Retinal pigment epithelial cell (primary cell): Measurements from ENCODE around the gene SETD3.
A peak's percentile ranks its signal among the peaks of the same experiment; 100 is the strongest.

ENCODE experiments used
- DNase-seq: peaks from one replicate; pipeline ENCODE4 v3.0.0-alpha.2; 2010; ENCODE audit warnings: low read depth
- H3K4me3 ChIP-seq: 2 replicates; pipeline ENCODE4 v1.5.1; 2011; ENCODE audit warnings: mild to moderate bottlenecking, low read length, control low read depth, moderate library complexity
- TF ChIP-seq, protein P1 (sequence below): conservative IDR thresholded peaks from 2 replicates; pipeline ENCODE4 v1.5.1; 2011; ENCODE audit warnings: low read depth, low read length, control low read depth, inconsistent platforms

SETD3 gene

GRCh38 chr14:99481745-99482099 is 1.1 kb upstream of the SETD3 start:
- DNase-seq, result no peak
- H3K4me3 ChIP-seq, result peak overlapping the region; percentile 99
- TF ChIP-seq, protein P1, sequence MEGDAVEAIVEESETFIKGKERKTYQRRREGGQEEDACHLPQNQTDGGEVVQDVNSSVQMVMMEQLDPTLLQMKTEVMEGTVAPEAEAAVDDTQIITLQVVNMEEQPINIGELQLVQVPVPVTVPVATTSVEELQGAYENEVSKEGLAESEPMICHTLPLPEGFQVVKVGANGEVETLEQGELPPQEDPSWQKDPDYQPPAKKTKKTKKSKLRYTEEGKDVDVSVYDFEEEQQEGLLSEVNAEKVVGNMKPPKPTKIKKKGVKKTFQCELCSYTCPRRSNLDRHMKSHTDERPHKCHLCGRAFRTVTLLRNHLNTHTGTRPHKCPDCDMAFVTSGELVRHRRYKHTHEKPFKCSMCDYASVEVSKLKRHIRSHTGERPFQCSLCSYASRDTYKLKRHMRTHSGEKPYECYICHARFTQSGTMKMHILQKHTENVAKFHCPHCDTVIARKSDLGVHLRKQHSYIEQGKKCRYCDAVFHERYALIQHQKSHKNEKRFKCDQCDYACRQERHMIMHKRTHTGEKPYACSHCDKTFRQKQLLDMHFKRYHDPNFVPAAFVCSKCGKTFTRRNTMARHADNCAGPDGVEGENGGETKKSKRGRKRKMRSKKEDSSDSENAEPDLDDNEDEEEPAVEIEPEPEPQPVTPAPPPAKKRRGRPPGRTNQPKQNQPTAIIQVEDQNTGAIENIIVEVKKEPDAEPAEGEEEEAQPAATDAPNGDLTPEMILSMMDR, result no peak

DNA sequence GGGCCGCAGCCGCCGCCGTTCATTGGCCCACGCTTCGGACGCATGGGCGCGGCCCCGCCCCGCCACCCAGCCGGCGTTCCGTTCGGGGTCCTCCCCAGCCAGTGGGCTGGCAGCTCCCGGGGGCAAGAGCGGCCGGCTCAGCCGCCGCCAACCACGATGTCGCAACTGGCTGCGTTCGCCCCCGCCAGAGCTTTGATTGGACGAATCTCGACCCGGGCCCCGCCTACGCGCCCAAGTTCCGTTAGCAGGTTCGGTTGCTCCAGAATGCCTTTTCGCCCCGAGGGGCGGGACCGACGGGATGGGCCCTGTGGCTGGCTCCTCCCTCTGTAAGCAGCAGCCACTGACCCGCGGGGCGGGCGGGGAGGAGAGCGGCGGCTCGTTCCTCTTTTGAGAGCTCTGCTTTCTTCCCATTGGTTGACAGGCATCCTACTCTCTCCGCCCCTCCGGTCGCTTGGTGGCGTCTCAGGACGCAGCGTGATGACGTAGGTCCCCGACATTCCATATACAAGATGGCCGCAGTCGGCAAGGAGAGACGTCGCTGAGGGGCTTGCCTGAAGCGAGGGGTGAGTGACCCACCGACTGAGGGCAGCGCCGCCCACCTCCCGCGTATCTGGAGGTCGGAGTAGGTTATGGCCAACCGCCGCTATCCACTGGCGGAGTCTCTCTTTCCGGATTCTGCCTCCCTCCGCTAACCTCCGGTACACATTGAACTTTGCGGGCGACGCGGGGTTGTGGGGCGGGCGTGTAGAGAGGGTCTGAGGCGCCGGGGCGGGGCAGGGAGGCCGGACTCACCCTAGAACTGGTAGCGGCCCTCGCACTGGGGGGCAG is 472 bp upstream of the SETD3 start, which contains the start of gene CCNK:
Gene CCNK (plus strand): TSS at position 493 of the 828 bp plus-strand sequence. CDS start 11,269 bp downstream, outside the sequence.
- TF ChIP-seq, protein P1, result no peak
- H3K4me3 ChIP-seq, result peak within 1 kb of the TSS; percentile 99
- DNase-seq, result peak; percentile 98

- no peak for DNase-seq
- TF ChIP-seq, protein P1, result no peak
- H3K4me3 ChIP-seq, result peak overlapping the region; percentile 73
Observed at GRCh38 chr14:99479160-99479905, 1.3 kb downstream of the SETD3 start.

DNA sequence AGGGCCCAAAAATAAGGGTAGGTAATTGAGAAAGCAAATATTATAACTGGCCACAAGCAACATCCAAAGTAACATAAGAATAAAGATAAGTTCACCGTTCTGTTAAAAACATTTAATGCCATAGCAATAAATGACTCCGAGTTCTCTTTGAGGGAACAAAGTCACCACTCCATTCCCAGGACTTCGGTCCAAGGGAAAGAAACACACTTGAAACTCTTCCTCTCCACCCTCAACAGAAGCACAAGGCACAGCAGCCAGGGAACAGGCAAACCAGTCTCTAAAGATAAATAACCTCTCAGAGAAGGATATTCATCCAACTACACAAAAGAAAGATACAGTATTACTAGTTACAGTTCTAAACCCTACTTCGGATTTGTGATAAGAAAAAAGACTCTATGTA is 2.5 kb downstream of the SETD3 start:
- TF ChIP-seq, protein P1, result no peak
- no peak for DNase-seq
- no peak overlapping the region for H3K4me3 ChIP-seq

GRCh38 chr14:99476864-99477263 is 3.8 kb downstream of the SETD3 start:
- DNase-seq, result no peak
- no peak overlapping the region for H3K4me3 ChIP-seq
- TF ChIP-seq, protein P1, result no peak

GRCh38 chr14:99475660-99476059 is 5.0 kb downstream of the SETD3 start:
- DNase-seq, result no peak
- TF ChIP-seq, protein P1, result no peak
- no peak overlapping the region for H3K4me3 ChIP-seq
